Activated CD8-positive, alpha-beta memory T cell treated with anti-CD3 and anti-CD28 coated beads, Interleukin-2, amount 50 U/mL, for 24 hours (primary cell): ENCODE measurements around the gene PRDM16.

ENCODE experiments used
- DNase-seq: peaks from one replicate; pipeline ENCODE4 v3.0.0-alpha.2; 2020; ENCODE audit errors: extremely low read depth

PRDM16 gene

DNA sequence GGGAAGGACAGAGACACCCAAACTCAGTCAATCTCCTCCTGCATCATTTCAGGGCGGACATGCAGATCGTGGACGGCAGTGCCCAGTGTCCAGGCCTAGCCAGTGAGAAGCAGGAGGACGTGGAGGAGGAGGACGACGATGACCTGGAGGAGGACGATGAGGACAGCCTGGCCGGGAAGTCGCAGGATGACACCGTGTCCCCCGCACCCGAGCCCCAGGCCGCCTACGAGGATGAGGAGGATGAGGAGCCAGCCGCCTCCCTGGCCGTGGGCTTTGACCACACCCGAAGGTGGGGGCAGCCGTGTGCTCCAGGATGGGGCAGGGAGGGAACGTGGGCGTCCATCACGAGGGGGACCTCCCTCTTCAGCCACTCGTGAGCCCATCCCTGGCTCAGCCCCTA is 361.8 kb downstream of the PRDM16 start:
- no peak for DNase-seq

DNA sequence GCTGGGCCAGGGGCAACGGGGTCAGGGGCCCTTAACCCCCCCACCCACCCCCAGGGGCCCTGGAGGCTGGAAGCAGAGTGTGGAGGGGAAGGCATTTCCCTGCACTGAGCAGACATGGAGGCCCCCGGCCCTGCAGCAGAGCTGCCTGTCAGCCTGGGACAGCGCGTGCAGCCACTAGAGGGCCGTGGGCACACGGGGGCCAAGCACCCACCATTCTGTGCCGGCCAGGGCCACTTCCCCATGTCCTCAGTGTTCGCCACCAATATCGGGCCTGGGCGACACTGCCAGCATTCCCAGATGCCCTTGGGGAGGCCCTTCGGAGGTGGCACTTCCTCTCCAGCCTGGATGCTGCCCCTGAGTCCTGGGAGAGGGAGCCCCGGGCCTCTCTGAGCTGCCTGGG is 362.3 kb downstream of the PRDM16 start:
- no peak for DNase-seq

GRCh38 chr1:3431686-3432085 is 362.7 kb downstream of the PRDM16 start:
- DNase-seq: no peak

DNA sequence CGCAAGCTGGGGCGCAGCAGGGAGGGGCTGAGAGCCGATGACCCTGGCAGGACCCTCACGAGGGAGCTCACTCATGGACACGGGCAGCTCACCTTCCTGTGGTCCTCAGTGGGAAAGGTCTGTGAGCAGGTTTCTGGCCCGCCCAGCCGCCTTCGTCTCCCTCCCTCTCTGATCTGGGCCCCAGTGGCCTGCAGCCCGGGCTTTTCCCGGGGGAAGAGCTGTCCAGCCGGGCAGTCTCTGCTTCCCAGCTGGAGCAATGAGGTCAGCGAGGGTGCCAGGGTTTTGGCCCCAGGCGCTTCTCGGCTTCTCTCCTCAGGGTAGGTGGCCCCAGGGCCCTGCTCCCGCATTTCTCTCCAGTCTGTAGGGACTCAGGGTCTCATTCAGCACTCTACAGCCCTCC is 363.3 kb downstream of the PRDM16 start:
- no peak for DNase-seq

GRCh38 chr1:3433076-3433475 is 364.1 kb downstream of the PRDM16 start:
- DNase-seq: no peak

DNA sequence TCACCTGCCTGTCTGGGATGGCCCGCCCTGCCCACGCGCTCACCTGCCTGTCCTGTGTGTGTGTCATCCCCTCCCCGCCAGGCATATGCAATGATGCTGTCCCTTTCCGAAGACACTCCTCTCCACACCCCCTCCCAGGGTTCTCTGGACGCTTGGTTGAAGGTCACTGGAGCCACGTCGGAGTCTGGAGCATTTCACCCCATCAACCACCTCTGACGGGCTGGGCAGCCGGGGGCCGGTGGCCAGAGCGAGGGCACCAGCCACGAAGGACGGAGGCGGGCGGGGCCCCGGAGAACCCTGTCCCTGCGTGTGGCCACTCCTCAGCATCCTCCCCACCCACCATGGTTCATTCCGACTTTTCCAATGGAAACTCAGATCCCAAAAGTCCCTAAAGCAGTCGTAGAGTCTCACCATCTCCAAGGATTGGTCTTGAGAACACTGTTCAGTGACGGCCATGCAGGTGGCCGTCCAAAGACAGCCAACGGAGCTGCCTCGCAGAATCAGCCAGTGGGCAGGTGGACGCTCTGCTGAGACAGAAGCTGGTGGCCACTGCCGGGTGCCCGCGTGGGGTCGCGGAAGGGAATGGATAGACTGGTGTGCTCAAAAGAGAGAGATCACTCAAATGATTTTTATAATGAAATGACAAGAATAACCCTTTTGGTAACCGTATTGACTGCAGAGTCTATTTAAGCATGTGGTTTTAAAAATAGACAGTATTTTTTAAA is 364.8 kb downstream of the PRDM16 start:
- DNase-seq: no peak

DNA sequence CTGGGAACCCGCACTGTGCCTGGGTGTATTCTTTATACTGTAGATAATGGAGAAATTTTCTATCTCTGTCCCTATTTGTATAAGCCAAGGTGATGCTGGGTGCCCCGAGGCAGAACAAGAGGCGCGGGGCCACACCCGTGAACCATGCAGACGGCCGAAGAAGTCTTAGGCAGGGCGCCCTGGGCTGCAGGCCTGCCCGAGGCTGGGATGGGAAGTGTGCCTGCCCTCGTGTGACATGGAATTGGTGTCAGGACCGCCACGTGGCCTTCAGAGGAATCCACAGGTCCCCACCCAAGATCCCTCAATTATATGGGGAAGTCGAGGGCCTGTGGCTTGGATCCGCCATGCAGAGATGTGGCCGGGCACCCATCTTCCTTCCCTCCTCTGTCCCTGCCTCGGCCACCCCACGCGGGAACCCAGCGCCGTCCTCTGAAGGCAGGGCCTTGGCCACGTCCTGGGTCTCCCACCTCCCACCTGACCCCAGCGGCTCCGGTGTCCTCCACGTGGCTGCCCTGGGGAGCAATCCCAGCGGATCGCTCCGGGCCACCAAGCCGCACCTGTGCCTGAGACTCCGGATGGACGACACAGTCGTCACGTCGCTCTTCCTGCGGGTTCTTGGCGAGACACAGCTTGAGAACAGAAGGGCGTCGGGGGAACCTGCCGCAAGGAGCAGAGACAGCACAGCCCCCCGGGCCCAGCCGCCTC is 365.6 kb downstream of the PRDM16 start:
- DNase-seq: no peak

DNA sequence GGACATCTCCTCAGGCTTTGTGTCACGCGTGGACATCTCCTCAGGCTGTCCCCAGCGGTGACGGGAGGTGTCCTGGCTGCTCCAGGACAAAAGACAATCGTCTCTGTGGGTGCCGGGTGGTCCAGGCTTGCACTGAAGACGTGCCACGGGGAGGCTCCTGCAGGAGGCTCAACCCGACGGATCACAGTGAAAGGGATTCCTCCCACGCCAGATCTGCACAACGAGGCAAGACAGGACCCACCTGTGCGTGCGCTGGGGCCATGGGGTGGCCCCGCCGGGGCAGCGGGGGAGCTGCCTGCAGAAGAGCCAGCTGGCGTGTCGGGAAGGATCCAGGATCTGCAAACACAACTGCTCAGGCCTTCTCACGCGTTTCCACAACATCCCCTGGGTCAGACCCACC is 366.7 kb downstream of the PRDM16 start:
- no peak for DNase-seq

DNA sequence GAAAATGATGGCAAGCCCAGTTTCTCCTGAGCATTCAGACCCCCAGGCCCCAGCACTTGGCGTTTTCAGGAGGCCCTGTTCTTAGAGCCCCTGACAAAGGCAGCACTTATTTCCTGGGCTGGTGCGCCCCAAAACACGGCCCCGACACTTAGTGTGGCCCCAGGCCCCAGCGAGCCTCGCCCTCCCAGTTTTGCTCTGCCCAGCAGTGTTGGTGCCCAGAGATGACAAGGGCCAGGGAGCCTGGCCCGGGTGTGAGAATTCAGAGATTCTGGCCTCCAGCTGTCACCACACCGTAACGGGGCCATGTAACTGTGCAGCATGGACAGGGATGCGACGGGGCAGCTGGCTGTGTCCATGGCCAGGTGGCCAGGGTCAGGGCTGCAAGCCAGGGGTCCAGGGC is 367.4 kb downstream of the PRDM16 start:
- DNase-seq: no peak

DNA sequence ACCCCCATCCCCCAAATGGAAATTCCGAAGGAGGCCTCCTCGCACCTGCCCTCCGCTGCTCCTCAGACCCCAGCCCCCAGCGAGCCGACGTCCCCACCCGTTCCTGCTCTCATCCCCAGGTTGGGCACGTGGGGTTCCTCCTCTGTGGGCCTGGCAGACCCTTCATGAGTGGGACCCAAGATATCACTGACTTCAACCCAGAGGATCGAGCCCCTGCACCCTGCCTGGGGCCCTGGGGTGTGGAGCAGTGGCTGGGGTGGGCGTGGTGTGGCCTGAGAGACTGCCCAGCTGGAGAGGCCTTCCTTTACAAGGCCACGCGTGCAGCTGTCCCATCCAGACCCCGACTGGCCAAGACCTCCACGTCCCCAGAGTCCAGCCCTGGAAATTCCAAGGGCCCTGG is 367.9 kb downstream of the PRDM16 start:
- DNase-seq: no peak

- DNase-seq: no peak
These were observed 369.7 kb downstream of the PRDM16 start for GRCh38 chr1:3438661-3439180.

DNA sequence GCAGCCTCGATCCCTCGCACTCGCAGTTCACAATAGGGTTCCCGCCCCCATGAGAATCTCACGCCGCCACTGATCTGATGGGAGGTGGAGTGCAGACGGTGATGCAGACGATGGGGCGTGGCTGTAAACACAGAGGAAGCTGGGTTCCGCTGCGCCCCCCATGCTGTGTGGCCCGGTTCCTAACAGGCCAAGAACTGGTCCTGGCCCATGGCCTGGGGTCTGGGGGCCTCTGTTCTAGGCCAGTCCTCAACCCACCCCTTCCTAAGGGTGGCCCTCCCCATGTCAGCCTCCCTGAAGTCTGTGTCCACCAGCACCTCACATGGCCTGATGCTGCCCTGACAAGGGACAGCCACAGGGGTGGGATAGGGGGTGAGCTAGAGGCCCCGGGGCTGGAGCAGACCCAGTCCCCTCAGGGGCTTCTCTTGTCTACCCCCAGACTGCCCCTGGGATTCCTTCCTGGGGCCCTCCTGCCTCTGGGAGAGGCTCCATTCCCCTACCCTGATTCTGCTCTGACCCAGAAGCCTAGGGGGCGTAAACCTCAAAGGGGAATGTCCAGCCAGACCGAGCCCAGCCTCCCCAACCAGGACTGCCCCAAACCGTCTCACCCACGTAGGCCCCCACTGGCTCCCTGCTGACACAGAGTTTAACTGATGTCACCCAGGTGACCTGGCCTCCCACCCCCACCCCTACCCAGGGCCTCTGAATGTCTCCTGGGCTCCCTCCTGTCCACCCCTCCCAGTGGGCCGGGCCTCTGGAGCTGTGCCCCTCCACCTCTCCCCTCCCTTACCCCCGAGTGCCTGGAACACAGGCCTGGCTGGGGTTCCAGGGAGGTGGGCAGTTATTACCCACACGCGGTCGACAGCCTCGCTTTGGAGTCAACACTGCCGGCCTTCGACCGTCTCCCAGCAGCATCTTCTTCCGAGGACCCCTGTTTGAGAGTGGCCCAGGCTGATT is 370.6 kb downstream of the PRDM16 start:
- no peak for DNase-seq

DNA sequence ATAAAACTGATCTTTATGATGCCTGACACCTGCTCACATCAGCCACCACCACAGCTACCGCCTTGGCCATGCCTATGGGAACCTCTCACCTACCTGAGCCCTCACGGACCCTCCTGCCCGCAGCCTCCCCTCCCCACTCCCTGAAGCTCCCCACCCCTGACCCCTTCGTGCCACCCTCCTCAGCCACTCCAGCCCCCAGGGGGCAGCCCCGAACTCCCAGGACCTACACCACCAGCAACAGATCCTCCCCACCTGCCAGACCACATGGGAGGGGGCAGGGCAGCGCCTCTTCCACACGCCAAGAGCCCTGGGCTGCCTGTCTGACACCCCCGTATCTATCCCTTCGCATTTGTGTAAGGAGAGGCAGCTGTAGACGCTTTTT is 371.3 kb downstream of the PRDM16 start:
- no peak for DNase-seq

- DNase-seq: no peak
These were observed 371.9 kb downstream of the PRDM16 start for GRCh38 chr1:3440711-3441409.

DNA sequence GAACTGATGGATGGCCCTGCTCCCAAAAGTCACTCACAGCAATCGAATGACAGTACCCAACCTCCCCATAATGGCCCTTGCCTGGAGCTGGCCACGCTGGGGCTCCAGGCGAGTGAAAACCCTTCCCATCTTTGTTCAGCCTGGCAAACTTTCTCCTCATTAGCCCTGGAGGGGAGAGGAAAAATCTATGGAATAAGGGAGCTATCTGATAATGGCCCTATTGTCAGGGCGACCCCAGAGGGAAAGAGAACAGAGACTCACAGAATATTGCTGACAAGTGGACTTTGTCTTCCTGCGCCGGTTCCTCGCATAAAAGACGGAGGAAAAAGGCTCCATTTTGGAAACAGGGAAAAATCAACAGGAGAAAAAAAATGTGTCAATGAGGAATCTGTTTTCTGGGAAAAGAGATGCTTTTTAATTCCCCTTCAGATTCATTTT is 372.4 kb downstream of the PRDM16 start:
- no peak for DNase-seq

- DNase-seq: no peak
These were observed 372.9 kb downstream of the PRDM16 start for GRCh38 chr1:3441880-3442279.

GRCh38 chr1:3442331-3442730 is 373.3 kb downstream of the PRDM16 start:
- DNase-seq: no peak

DNA sequence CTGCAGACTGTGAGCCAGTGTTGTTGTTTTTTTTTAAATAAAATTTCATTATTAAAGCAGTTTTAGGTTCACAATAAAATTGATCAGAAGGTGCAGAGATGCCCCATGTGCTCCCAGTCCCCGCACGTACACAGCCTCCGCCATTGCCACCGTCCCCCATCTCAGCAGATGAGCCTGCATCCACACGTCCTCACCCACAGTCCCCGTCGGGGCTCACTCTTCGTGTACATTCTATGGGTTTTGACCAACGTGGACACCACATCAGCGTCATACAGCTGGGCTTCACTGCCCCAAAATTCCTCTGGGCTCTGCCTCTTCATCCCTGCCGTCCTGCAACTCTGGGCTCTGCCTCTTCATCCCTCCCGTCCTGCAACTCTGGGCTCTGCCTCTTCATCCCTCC is 373.9 kb downstream of the PRDM16 start:
- DNase-seq: no peak

DNA sequence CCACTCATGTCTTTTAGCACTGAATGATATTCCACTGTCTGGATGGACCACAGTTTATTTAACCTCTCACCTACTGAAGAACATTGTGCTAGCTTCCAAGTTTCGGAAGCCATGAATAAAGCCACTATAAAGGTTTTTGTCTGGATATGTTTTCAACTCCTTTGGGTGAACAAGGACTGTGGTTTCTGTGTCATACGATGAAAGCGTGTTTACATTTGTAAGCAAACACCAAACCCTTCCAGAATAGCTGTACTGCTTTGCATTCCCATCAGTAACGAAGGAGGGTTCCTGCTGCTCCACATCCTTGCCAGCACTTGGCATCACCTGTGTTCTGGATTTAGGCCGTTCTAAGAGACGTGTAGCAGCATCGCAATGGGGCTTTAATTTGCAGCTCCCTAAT is 374.8 kb downstream of the PRDM16 start:
- no peak for DNase-seq

DNA sequence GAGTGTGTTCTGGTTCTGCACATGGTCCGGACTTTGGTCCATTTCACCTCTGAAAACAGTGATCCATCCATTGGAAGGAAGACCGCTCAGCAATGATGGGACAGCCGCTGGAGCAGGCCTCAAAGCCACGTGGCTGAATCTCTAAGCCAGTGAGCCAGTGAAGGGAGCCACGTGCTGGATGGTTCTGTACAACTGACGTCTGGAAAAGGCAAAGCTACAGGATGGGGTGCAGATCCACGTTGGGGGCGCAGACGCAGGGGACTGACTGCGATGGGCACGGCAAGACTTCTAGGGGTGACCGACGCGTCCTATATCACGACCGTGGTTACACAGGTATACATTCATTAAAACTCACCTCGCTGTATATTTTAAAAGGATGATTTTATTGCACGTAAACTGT is 375.3 kb downstream of the PRDM16 start:
- DNase-seq: no peak

DNA sequence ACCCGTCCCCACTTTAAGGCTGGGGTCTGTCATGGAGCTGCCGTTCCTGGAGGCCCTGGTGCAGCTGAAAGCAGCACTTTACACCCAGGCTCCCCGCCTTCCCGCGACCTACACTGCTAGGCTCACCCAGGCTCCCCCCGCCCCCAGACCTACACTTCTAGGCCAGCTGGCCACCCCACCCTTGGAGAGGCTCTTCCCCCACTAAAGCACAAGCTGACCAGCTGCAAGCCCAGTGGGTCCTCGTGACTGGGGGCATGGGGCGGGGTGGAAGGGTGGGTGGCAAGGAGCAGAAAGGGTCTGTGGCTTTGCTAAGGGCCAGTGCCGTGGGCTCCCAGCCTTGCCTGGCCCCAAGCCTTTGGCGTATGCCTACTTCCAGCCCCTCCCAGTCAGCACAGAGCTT is 375.7 kb downstream of the PRDM16 start:
- DNase-seq: no peak
